GM04503 (cell line): Measurements from ENCODE around the gene SMARCD3.

Experiments
- DNase-seq: peaks from one replicate; pipeline ENCODE4 v3.0.0-alpha.2; 2012; ENCODE audit warnings: low read depth

The SMARCD3 gene

DNA sequence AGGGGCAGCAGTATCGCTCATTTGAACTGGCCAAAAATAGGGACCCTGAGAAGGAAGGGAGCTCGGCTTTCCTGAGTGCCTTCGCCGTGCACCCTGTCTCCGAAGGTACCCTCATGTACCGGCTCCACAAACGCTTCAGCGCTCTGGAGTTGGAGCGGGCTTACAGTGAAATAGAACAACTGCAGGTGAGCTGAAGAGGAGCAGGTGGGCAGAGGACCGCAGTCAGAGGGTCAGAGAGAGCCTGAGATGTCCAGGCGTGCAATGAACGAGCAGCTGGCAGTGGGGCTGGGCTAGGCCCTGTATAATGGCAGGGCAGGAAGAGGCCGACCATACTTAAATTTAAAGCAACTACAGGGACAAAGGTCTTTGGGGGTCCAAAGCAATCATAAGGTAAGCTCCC is 12.1 kb downstream of the SMARCD3 start:
- no peak for DNase-seq

GRCh38 chr7:151235091-151235787 is 13.3 kb downstream of the SMARCD3 start:
- DNase-seq: no peak

- DNase-seq: no peak
These were observed 14.7 kb downstream of the SMARCD3 start for GRCh38 chr7:151233804-151234203.

DNA sequence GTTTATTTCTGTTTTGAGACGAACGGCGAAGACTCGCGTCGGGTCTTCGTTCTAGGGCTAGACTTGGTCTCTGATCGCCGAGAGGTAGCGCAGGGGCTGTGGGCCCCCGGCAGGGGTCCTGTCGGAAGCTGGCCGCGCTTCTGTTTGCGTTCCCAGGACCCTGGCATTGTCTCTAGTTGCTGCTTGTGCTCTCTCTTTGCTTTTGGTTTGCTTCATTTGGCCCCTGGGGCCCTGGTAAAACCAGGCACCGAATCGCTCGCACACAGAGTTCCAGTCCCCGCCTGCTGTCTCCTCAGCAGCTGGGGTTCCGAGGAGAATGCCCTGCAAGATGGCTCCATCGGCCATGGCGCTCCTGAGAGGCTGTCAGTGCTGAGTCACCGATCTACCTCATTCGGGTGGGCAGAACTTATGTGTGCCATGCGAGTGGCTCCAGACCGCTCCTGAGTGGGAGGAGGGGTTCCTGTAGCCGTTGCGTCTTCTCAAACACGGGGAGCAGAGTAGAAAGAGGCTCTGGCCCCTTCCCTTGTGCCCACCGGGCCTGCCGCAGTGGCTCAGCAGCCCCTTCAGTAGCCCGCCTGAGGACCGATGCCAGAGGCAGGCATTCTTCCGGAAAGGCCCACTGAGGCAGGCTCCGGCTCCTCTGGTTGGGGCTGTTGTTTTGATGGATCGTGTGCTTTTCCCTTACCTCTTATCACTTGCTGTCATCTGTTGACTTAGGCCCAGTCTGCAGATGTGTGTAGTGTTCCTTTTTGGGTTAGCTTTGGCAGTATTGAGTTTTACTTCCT is 15.4 kb downstream of the SMARCD3 start:
- DNase-seq: peak; percentile 47

DNA sequence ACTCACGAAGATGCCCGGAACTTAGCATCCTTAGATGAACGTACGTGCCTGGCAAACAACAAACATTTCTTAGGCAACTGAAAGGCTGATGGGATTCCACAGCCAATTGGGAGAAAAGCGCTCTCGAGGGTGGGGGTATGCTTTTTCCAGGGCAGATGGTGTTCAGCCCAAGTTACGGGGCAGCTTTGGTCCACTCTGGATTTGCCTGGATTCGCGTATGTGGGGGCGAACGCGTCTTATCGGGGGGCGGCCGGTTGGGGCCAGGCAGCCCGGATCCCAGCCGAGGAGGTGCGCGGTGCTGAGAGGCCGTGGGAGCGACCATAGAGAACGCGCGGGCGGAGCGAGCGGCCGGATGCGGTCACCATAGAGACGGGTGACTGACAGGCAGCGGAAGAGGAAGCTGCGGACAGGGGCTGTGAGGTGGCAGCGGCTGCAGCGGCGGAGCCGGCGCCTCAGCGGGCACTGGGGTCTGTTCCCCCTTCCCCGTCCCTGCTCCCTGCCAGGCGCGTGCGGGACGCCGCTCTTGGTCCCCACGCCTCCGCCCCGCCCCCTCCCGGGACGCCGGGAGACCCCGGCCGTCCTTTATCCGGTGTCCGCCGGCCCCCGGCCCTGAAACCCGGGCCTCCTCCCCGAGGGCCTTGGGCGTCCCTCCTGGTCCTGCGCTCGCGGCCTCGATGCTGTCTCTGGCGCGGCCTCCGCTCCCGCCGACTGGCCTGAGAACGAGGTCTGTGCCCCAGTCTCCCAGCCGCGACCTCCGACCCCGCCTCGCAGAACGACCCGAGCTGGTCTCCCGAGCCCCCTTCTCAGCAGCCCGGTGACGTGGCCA is 16.2 kb downstream of the SMARCD3 start, which contains the start of gene CHPF2:
CHPF2 (plus strand) TSS at position 393 of the 826 bp plus-strand sequence. CDS start 1,529 bp downstream, outside the sequence.
- peak; percentile 50 for DNase-seq

GRCh38 chr7:151231080-151231479 is 17.4 kb downstream of the SMARCD3 start:
- no peak for DNase-seq

- no peak for DNase-seq
These were observed 19.2 kb downstream of the SMARCD3 start for GRCh38 chr7:151229249-151229648.

- no peak for DNase-seq
These were observed 20.2 kb downstream of the SMARCD3 start for GRCh38 chr7:151228024-151228866.

- DNase-seq: peak; percentile 94
These were observed 21.4 kb downstream of the SMARCD3 start, which contains the start of gene ABCF2 for GRCh38 chr7:151226875-151227782. TSS of gene ABCF2 (minus strand) at chr7:151227205. CDS start at chr7:151226458, 747 bp downstream.

DNA sequence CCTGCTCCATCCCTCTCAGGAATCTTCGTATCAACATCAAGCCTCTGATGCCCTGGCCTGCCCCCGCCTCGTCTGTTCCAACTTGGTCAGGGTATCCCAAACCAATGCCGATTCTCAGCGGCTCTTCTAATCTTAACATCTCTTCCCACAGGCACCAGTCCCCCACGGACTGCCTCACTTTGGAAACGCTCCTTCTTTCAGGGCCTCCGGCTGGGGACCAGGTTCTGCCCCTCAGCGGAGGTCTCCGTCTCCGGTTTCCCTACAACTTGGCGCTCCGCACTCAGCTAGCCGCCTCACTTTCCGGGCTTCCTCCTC is 22.0 kb downstream of the SMARCD3 start:
- no peak for DNase-seq

DNA sequence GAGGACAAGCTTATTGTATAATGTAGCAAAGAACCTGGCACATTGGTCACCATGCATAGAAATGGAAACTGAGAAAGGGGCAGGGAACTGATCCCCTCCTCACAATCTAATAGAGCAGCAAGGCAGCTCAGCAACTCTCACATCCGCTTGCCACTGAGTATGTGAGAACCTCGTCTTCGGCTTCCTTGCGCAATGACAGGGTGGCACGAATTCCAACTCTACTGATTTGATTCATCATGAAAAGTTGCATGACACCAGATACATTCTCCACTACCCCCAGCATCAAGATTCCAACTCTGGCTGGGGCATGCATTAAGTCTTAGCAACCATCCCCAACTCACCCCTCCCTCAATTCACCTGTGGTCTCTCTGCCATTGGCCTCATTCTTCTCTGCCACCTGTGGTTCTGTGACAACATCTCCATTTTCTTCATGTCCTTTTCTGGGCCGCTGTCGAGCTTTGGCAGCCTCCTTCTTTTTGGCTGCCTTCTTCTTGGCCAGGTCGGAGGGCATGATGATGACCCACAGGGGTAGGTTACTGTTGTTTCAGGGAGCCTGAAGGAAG is 22.5 kb downstream of the SMARCD3 start:
- DNase-seq: no peak

- no peak for DNase-seq
These were observed 24.8 kb downstream of the SMARCD3 start for GRCh38 chr7:151223728-151224127.

GRCh38 chr7:151218170-151218569 is 30.3 kb downstream of the SMARCD3 start:
- no peak for DNase-seq

- no peak for DNase-seq
These were observed 33.1 kb downstream of the SMARCD3 start for GRCh38 chr7:151215396-151215795.

DNA sequence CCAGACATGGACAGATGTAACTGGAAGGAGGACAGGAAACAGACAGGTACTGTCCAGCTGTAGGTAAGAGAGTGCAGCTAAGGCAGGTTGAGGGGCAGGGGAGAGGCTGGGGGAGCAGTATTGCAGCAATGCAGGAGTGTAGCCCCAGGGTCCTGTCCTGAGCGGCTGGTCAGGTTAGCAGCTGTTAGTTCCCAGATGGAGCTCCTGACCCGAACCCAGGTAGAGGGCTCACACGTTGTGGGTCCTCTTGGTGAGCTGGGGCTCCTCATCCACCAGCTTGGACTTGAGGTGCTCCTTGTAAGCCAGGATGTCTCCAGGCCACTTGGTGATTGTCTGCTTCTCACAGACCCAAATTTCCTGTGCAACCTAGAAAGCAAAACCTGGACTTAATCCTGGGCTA is 34.7 kb downstream of the SMARCD3 start:
- DNase-seq: no peak

- no peak for DNase-seq
These were observed 35.9 kb downstream of the SMARCD3 start for GRCh38 chr7:151212626-151213025.

- no peak for DNase-seq
These were observed 37.2 kb downstream of the SMARCD3 start for GRCh38 chr7:151211155-151211772.

DNA sequence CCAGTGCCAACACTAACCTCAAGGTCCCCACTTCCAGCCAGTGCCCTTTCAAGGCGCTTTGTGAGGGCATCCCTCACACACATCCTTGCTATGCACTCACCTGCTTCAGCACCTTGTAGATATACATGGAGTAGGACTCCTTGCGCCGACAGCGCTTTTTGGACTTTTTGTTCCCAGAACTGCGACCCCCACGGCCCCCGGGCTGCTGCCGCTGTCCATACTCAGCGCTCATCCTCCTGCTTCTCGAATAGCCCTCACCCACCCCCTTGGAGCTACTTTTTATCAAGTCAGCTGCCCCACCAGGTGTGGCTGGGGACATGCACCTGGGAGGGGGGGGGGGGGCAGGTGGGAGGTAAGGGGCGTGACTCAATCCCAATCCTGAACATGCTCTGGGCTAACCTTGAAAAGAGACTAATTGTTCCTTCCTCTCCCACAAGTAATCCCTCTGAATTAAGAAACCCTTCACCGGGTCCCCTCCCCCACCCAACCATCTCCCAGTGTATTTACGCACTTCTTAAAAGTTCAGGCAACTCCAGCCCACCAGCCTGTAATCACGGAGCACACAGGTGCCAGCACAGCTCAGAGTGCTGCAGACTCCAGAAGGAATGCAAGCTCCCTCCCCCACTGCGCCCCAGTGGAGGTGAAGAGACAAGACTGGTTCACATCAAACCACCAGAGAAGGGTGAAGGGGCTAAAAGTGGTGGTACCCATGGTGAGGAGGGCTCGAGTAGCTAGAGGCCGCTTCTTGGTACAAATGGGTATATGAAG is 38.2 kb downstream of the SMARCD3 start, which contains the start of gene H2BK1:
H2BK1 (minus strand) TSS at position 402 of the 768 bp plus-strand sequence; CDS start at position 232, 170 bp downstream.
- no peak for DNase-seq

- no peak for DNase-seq
These were observed 38.9 kb downstream of the SMARCD3 start for GRCh38 chr7:151209588-151209987.
